Measurements from ENCODE around the gene CST9.

Gene CST9

DNA sequence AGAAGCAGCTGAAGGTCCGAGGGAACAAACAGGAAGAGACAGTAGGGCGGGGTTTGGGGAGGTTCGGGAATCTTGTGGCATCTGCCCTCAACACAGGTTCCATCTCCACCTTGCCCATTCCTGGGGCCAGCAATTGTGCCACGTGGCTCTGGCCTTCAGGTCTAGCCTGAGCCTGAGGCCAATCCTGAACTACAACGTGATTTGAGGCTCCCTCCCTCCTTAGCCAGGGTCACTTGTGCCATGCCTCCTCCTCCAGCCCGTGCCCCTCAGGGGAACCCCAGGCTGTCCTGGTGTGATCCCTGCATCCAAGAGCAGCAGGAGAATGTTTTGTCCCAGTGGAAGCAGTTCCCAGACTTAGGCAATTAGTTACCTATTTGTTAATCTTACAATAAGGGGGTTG lies 3.0 kb downstream of the CST9 start:
- H3K27ac ChIP-seq (ENCODE audit: low read depth, low read length), result no peak overlapping the region
- H3K9me3 ChIP-seq (ENCODE audit: insufficient read depth, low read depth, low read length), result no peaks in the 10 kb centered on the region
- no peaks in the 10 kb centered on the region for H3K27me3 ChIP-seq (ENCODE audit: insufficient read depth, low read length)
- no peaks in the 10 kb centered on the region for H3K36me3 ChIP-seq (ENCODE audit: insufficient read depth, low read length)
- no peak overlapping the region for H3K9ac ChIP-seq (ENCODE audit: low read depth, low read length)
- WGBS, result 93% methylated on average over 6 of the region's 6 CpGs
- no peaks in the 10 kb centered on the region; the same call in 1 of the 2 replicates for H3K4me1 ChIP-seq (ENCODE audit: insufficient read depth, low read length)
- no peak overlapping the region for H3K4me3 ChIP-seq (ENCODE audit: low read length)

DNA sequence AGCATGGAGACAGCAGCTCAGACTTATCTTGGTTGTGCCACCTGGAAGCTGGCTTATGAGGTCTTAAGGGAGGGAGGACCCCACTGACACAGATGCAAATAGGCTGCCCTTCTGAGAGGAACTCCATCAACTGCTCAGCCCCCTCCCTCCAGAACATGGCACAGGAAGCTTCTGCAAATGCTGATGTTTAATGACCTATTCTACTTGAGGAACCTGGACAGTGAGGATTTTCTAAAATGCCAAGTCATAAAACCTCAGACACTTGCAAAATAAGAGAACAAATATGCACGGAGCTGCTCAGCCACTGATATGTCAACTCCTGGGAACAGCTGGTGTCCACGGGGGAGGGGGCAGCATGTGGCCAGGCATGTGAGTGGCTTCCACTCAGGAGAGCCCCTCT lies 3.5 kb downstream of the CST9 start:
- H3K27ac ChIP-seq (ENCODE audit: low read depth, low read length), result no peak overlapping the region

DNA sequence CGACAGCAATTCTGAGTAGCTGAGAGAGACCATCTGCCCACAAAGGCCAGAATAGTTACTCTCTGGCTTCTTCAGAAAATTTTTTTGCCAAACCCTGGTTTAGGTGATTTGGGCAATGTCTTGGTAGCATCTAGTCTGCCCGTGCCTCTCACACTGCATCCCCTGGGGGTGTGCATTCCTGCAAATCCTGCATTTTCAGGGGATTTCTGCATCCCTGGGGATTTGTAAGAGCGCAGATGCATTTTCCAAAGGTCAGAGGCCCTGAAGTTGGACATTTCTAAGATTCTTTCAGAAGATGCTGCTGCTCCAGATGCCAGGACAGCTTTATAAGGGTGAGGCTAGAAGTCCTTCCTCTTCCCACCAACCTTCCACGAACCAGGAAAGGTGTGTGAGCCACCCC lies 4.0 kb downstream of the CST9 start:
- no peaks in the 10 kb centered on the region for H3K36me3 ChIP-seq (ENCODE audit: insufficient read depth, low read length)
- no peaks in the 10 kb centered on the region for H3K9me3 ChIP-seq (ENCODE audit: insufficient read depth, low read depth, low read length)
- H3K9ac ChIP-seq (ENCODE audit: low read depth, low read length), result no peak overlapping the region
- no peak overlapping the region for H3K27ac ChIP-seq (ENCODE audit: low read depth, low read length)
- no peak overlapping the region for H3K4me3 ChIP-seq (ENCODE audit: low read length)
- no peaks in the 10 kb centered on the region; the same call in 1 of the 2 replicates for H3K4me1 ChIP-seq (ENCODE audit: insufficient read depth, low read length)
- no peaks in the 10 kb centered on the region for H3K27me3 ChIP-seq (ENCODE audit: insufficient read depth, low read length)
- 91% methylated on average over 4 of the region's 4 CpGs for WGBS

More for the DNA sequence above, 3.5 kb downstream of the CST9 start:
- no peaks in the 10 kb centered on the region for H3K27me3 ChIP-seq (ENCODE audit: insufficient read depth, low read length)
- 94% methylated on average over 2 of the region's 2 CpGs for WGBS
- no peak overlapping the region for H3K4me3 ChIP-seq (ENCODE audit: low read length)
- H3K9ac ChIP-seq (ENCODE audit: low read depth, low read length), result no peak overlapping the region
- no peaks in the 10 kb centered on the region for H3K9me3 ChIP-seq (ENCODE audit: insufficient read depth, low read depth, low read length)
- H3K4me1 ChIP-seq (ENCODE audit: insufficient read depth, low read length), result no peaks in the 10 kb centered on the region; the same call in 1 of the 2 replicates
- H3K36me3 ChIP-seq (ENCODE audit: insufficient read depth, low read length), result no peaks in the 10 kb centered on the region

DNA sequence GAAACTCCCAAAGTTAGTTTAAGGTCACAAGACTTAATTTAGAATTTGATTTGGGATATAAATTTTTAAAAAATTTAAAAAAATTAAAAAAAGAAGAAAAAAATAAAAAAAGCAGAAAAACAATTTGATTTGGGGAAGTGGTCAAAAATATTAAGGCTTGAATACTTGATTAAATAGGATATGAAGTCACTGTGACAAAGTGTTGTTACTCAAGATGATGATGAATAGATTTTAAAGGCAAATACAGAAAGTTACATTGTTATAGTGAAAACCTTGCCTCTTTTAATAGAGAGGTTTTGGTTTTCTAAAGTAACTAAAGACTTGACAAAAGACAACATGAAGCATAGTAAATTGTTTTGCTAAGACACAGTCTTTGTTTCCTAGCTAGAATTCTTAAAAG lies 7.2 kb downstream of the CST9 start:
- H3K36me3 ChIP-seq (ENCODE audit: insufficient read depth, low read length), result no peaks in the 10 kb centered on the region
- no peak overlapping the region for H3K4me3 ChIP-seq (ENCODE audit: low read length)
- peaks cover 5% of the 10 kb centered on the region; the same call in 1 of the 2 replicates for H3K4me1 ChIP-seq (ENCODE audit: insufficient read depth, low read length)
- no peak overlapping the region for H3K9ac ChIP-seq (ENCODE audit: low read depth, low read length)
- no peaks in the 10 kb centered on the region for H3K9me3 ChIP-seq (ENCODE audit: insufficient read depth, low read depth, low read length)
- H3K27ac ChIP-seq (ENCODE audit: low read depth, low read length), result no peak overlapping the region
- no peaks in the 10 kb centered on the region for H3K27me3 ChIP-seq (ENCODE audit: insufficient read depth, low read length)

DNA sequence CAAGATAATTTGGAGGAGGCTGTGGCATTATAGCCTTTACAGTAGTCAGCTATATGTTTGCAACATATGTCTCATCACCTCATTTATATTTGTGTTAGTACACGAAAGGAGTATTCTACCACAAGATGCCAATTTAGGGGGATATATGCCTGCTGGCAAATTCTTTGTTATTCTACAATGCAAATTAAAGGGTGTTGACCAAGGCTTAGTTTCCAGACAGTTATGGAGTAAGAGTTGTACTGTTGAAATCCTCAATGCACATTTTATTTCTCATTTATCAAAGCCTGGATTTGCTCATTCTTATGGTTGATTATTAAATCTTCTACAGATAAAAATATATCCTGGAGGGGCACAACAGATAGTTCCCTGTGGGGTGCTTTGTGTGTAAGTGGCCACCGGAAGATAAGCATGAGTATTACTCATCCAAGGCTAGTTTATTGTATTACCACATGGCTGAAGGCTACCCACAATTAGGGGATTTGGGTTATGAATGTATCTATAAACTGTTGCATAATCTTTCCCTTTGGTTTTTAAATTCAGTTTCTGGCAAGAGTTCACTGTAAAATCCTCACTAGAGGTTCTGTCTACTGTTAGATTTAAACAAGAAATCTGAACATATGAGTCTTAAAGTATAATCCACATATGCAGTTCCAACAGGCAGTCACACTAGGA lies 9.0 kb downstream of the CST9 start:
- no peaks in the 10 kb centered on the region for H3K27me3 ChIP-seq (ENCODE audit: insufficient read depth, low read length)
- 80% methylated on average over 2 of the region's 2 CpGs for WGBS
- H3K9ac ChIP-seq (ENCODE audit: low read depth, low read length), result no peak overlapping the region

DNA sequence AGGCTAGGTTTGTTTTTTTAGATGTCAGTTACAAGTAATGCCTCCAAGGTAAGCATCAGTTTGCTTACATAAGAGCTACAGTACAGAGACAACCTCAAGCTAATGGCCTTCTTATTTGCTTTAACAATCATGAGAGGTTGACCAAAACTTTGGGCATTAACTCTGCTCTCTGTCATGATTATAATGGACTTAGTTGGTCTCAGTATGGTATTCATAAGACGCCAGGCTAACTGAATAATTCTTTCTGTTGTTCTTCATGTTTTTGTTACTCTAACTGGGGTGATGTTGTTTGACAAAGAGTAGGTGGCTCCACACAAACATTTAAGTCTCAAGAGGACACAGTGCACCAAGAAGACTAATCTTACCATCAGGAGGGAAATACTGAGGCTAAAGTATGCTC lies 9.8 kb downstream of the CST9 start:
- H3K9me3 ChIP-seq (ENCODE audit: insufficient read depth, low read depth, low read length), result no peaks in the 10 kb centered on the region
- H3K27me3 ChIP-seq (ENCODE audit: insufficient read depth, low read length), result no peaks in the 10 kb centered on the region
- H3K27ac ChIP-seq (ENCODE audit: low read depth, low read length), result no peak overlapping the region
- WGBS, result 90% methylated on average over 1 of the region's 1 CpG
- peaks cover 5% of the 10 kb centered on the region; the same call in 1 of the 2 replicates for H3K4me1 ChIP-seq (ENCODE audit: insufficient read depth, low read length)
- no peaks in the 10 kb centered on the region for H3K36me3 ChIP-seq (ENCODE audit: insufficient read depth, low read length)
- H3K4me3 ChIP-seq (ENCODE audit: low read length), result no peak overlapping the region
- H3K9ac ChIP-seq (ENCODE audit: low read depth, low read length), result no peak overlapping the region

More for the DNA sequence above, 9.0 kb downstream of the CST9 start:
- Histone ChIP-seq H3K9me3 (ENCODE audit: insufficient read depth, low read depth, low read length) (no peaks in the 10 kb centered on the region), H3K4me3 (ENCODE audit: low read length) (no peak overlapping the region), H3K36me3 (ENCODE audit: insufficient read depth, low read length) (no peaks in the 10 kb centered on the region), H3K4me1 (ENCODE audit: insufficient read depth, low read length) (peaks cover 5% of the 10 kb centered on the region; the same call in 1 of the 2 replicates), H3K27ac (ENCODE audit: low read depth, low read length) (no peak overlapping the region)

DNA sequence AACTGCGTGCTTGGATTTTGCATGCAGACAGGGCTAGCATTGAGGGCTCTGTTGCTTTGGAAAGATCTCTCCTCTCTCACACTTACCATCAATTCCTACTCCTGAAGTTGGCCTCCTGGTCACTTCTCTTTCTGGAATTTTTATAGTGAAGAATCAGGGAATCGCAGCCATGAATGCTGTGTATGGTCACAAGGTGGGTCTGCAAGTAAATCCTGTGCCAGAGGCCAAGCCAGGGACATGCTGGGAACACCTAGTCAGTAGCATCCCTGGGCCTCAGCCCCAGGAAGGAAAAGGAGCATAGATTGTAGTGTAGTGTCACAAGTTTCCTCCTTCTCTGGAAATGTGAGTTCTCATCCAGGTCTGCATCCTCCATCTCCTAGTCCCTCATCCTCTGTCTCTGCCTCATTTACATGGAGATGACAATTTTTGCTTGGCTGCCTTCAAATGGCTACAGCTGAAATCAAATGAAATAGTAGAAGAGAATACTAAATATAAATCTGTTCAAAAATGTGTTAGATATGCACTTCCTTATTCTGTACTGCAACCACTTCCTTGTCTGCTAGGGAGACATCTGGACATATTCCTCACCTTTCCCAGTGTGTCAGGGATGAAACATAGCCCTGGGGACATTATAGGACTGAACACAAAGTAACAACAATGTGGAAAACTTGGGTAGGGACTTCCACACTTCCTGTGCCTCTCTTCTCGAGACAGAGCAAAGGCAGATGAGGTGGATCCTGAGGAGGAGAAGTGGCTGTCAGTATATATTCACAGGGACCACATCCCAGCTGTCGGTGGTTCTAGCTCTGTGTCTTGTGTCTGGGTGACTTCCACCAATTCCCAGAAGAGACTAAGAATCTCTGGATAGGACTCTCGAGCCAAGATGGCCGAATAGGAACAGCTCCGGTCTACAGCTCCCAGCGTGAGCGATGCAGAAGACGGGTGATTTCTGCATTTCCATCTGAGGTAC lies 17.0 kb downstream of the CST9 start:
- Histone ChIP-seq H3K9me3 (ENCODE audit: insufficient read depth, low read depth, low read length) (no peaks in the 10 kb centered on the region), H3K27ac (ENCODE audit: low read depth, low read length) (no peak overlapping the region), H3K4me3 (ENCODE audit: low read length) (peak overlapping the region; percentile 30), H3K4me1 (ENCODE audit: insufficient read depth, low read length) (peaks cover 5% of the 10 kb centered on the region; the same call in 1 of the 2 replicates), H3K27me3 (ENCODE audit: insufficient read depth, low read length) (no peaks in the 10 kb centered on the region), H3K36me3 (ENCODE audit: insufficient read depth, low read length) (no peaks in the 10 kb centered on the region), H3K9ac (ENCODE audit: low read depth, low read length) (no peak overlapping the region)
- 64% methylated on average over 10 of the region's 10 CpGs for WGBS

DNA sequence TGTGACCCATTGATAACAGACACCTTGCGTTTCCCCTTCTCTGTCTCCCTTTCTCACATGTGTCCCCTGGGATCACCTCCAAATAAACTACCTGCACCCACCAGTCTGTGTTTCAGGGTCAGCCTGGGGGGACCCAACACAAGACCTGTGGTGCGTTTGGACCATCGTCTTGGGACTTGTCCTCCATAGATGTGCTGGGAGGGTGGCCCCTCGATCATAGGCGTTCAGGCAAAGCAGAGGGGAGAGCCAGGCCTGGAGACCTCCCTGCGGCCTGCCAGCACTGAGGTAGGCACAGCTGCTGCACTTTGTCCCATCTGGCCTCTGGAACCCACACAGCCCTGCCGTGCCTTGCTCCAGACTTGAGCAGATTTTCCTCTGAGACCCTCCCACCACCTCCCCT lies 18.1 kb downstream of the CST9 start:
- Histone ChIP-seq H3K36me3 (ENCODE audit: insufficient read depth, low read length) (no peaks in the 10 kb centered on the region), H3K27me3 (ENCODE audit: insufficient read depth, low read length) (no peaks in the 10 kb centered on the region), H3K9ac (ENCODE audit: low read depth, low read length) (no peak overlapping the region), H3K9me3 (ENCODE audit: insufficient read depth, low read depth, low read length) (no peaks in the 10 kb centered on the region), H3K27ac (ENCODE audit: low read depth, low read length) (no peak overlapping the region), H3K4me3 (ENCODE audit: low read length) (no peak overlapping the region), H3K4me1 (ENCODE audit: insufficient read depth, low read length) (peaks cover 5% of the 10 kb centered on the region; the same call in 1 of the 2 replicates)
- WGBS, result 80% methylated on average over 7 of the region's 7 CpGs

DNA sequence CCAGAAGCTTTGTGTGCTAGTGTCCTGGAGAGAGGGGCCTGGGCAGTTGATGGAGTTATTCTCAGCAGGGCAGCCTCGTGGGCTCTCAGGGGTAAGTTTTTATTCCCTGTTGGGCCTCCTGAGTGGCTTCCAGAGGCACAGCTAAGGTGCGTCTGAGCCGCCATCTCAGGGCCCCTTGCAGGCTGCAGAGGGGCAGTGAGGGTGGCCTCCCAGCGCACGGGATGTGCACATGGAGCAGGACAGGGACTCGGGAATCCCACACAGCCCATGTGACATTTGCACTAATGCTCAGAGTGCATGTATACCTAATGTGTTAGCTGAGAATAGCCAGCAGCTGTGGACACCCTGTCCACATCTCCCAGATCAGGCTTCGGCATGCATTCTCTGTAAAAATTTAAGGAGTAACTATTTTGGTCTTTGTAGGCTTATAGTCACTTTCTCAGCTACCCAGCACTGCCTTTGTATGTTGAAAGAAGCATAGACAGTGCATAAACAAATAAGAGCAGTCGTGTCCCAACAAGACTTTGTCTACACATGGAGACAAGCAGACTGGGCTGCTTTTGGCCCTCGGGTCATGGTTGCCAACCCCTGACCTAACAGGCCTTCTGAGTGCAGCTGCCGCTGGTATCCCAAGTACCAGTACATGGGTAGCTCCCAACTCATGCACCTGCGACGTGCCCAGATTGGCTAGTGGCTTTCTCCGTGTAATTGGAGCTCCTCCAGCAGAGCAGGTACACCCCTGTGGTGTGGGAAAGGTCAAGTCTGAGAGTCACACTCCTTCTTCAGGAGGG lies 18.8 kb downstream of the CST9 start:
- WGBS, result 83% methylated on average over 13 of the region's 13 CpGs
- no peak overlapping the region for H3K4me3 ChIP-seq (ENCODE audit: low read length)
- H3K4me1 ChIP-seq (ENCODE audit: insufficient read depth, low read length), result peaks cover 5% of the 10 kb centered on the region; the same call in 1 of the 2 replicates
- no peaks in the 10 kb centered on the region for H3K27me3 ChIP-seq (ENCODE audit: insufficient read depth, low read length)
- H3K9me3 ChIP-seq (ENCODE audit: insufficient read depth, low read depth, low read length), result no peaks in the 10 kb centered on the region
- no peak overlapping the region for H3K27ac ChIP-seq (ENCODE audit: low read depth, low read length)
- no peak overlapping the region for H3K9ac ChIP-seq (ENCODE audit: low read depth, low read length)
- no peaks in the 10 kb centered on the region for H3K36me3 ChIP-seq (ENCODE audit: insufficient read depth, low read length)

DNA sequence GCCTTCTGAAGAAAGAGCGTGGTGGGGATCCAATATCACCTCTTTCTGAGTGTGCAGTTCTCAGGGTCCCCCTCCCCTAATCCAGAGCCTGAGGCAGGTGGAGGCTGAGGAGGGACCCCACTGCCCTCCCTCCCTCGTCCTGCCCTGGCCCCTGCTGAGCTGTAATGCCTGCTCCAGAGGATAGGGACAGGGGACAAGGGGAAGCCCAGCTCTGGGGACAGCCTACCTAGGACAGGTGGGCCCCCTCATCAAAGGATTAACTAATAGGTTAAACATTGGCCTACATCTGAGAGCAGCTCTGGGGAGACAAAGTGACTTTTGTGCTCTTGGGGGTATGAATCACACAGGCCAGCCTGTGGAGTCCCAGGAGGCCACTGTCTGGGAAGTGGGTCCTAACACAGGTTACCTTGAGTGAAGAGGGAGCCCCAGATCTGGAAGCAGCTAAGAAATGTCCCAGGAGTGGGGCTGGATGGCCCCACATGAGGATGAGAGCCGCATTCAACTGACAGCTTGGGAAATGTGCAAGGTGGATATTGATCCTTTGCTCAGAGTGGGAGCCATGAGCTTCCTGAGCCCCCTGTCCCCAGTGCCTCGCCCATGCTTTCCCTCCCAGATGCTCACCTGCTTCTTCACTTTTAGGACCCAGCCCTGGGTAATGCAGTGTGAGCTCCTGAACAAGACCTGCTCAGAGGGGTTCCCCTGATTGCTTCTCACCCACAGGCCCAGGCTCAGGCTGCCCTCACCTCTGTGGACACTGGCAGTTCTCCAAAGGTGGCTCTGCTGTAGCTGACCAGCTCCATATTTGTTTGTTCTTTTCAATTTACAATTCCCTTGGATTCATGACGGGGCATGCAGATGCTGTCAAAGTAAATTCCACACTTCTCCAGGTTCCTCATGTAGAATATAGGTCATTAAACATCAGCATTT lies 19.6 kb downstream of the CST9 start:
- no peaks in the 10 kb centered on the region for H3K36me3 ChIP-seq (ENCODE audit: insufficient read depth, low read length)
- no peak overlapping the region for H3K4me3 ChIP-seq (ENCODE audit: low read length)
- 86% methylated on average over 5 of the region's 5 CpGs for WGBS
- peaks cover 5% of the 10 kb centered on the region; the same call in 1 of the 2 replicates for H3K4me1 ChIP-seq (ENCODE audit: insufficient read depth, low read length)
- H3K27ac ChIP-seq (ENCODE audit: low read depth, low read length), result no peak overlapping the region
- no peaks in the 10 kb centered on the region for H3K9me3 ChIP-seq (ENCODE audit: insufficient read depth, low read depth, low read length)
- H3K27me3 ChIP-seq (ENCODE audit: insufficient read depth, low read length), result no peaks in the 10 kb centered on the region
- H3K9ac ChIP-seq (ENCODE audit: low read depth, low read length), result no peak overlapping the region

Data from HUES64 (cell line).